NT2/D1 (cell line): Measurements from ENCODE around the gene AFF3.

Experiments
- SUZ12 ChIP-seq: IDR thresholded peaks from 2 replicates; pipeline ENCODE4 v1.6.1; 2011; ENCODE audit not compliant: insufficient read length, insufficient read depth; ENCODE audit errors: extremely low read depth
- YY1 ChIP-seq: IDR thresholded peaks from 2 replicates; pipeline ENCODE4 v1.6.1; 2011; ENCODE audit not compliant: insufficient read length, insufficient read depth
- ZNF274 ChIP-seq: IDR thresholded peaks from 2 replicates; pipeline ENCODE4 v1.6.1; 2011; ENCODE audit warnings: mild to moderate bottlenecking, low read depth, low read length

GRCh38 chr2:99961196-99961913 is 181.0 kb downstream of the AFF3 start:
- TF ChIP-seq YY1 (no peak), ZNF274 (no peak), SUZ12 (no peak)
